Heart left ventricle (tissue), 13 donors: ENCODE measurements around the gene MAP3K21.

Experiments used
- CTCF ChIP-seq, 12 donors: fragments of 200-600 bp; sonication (generic) in 4 of 12; IDR thresholded peaks; one replicate each; pipeline versions ENCODE4 v1.5.0 to v1.8.0; 2018 to 2022; ENCODE audit warnings: antibody characterized with exemption in 12 of 12, mild to moderate bottlenecking in 5 of 12
- POLR2A ChIP-seq, 2 donors: fragments of 450-650 bp; IDR thresholded peaks; one replicate each; pipeline ENCODE4 v1.6.1; 2017; ENCODE audit warnings: antibody characterized with exemption in 2 of 2, mild to moderate bottlenecking in 2 of 2, moderate library complexity in 2 of 2
- donor health status: ischemic (EF 13 %, LVEDD 7.1; RV severe dilation, severe dysfunction).
- donor health status: DM: no; HTN: yes; CAD: no.
- donor health status: DM: no; HTN: no; CAD: no.
- donor health status: ischemic (EF 25% LVEDD 6.9; RV normal size, moderate dysfunction).
- donor health status: ischemic (EF 25% LVEDD 5.7; RV mildly dilated, moderate dysfunction).
- donor health status: ischemic (EF 35%, LVEDD 5.7; RV mildly dilated, moderate dysfunction).
- donor health status: nonischemic (EF 11% LVEDD 7.7; RV severe dilation, severe dysfunction).
- donor health status: DM: yes; HTN: yes; CAD: no.
- donor health status: PGD.
- donor health status: ischemic (EF 29% LVEDD 5.4; RV normal size, mild dysfunction).
- donor health status: nonischemic (EF 23%, LVEDD 6.1; RV moderate dilation, normal function).

- TF ChIP-seq CTCF (IDR thresholded peaks at IDR 0.05), result no peak
- no peak for TF ChIP-seq POLR2A (IDR thresholded peaks at IDR 0.05)
Measured at GRCh38 chr1:233295975-233296322, 31.6 kb upstream of the MAP3K21 start.
